Stimulated activated memory B cell treated with anti-CD40 and anti-IgM and Interleukin-4, amounts not matched to agents 10 μg/mL and 1 μg/mL and 100 μg/mL, for 72 hours (primary cell): ENCODE measurements around the gene TRPC4AP.

Experiments used
- ATAC-seq: fragments of 150-1000 bp; cut with Tn5 transposase; 2 replicates; pipeline ENCODE4 v1.10.0; 2021
- H3K27ac Mint-ChIP-seq: one replicate; pipeline ENCODE4 v1.8.0; 2022; ENCODE audit warnings: mild to moderate bottlenecking, mixed read lengths
- H3K27me3 Mint-ChIP-seq: one replicate; pipeline ENCODE4 v1.8.0; 2022; ENCODE audit warnings: mixed read lengths
- H3K36me3 Mint-ChIP-seq: one replicate; pipeline ENCODE4 v1.8.0; 2022; ENCODE audit warnings: mixed read lengths
- H3K4me1 Mint-ChIP-seq: one replicate; pipeline ENCODE4 v1.8.0; 2022; ENCODE audit warnings: mixed read lengths
- H3K4me3 Mint-ChIP-seq: one replicate; pipeline ENCODE4 v1.8.0; 2022; ENCODE audit warnings: mild to moderate bottlenecking, moderate library complexity, mixed read lengths
- H3K9me3 Mint-ChIP-seq: one replicate; pipeline ENCODE4 v1.8.0; 2022; ENCODE audit warnings: mixed read lengths

Gene TRPC4AP

GRCh38 chr20:35092524-35093266 is at the start of gene TRPC4AP:
Gene TRPC4AP, minus strand, starts transcription at chr20:35092807. Its CDS starts 26 bp downstream, at chr20:35092781.
- Mint-ChIP-seq H3K9me3 (no peaks in the 10 kb centered on the region), H3K27me3 (no peaks in the 10 kb centered on the region), H3K4me3 (peak within 1 kb of the TSS; percentile 81), H3K36me3 (peaks cover 10% of the 10 kb centered on the region), H3K4me1 (peaks cover 51% of the 10 kb centered on the region), H3K27ac (peak within 1 kb of the TSS; percentile 92)
- peak; percentile 99 for ATAC-seq

DNA sequence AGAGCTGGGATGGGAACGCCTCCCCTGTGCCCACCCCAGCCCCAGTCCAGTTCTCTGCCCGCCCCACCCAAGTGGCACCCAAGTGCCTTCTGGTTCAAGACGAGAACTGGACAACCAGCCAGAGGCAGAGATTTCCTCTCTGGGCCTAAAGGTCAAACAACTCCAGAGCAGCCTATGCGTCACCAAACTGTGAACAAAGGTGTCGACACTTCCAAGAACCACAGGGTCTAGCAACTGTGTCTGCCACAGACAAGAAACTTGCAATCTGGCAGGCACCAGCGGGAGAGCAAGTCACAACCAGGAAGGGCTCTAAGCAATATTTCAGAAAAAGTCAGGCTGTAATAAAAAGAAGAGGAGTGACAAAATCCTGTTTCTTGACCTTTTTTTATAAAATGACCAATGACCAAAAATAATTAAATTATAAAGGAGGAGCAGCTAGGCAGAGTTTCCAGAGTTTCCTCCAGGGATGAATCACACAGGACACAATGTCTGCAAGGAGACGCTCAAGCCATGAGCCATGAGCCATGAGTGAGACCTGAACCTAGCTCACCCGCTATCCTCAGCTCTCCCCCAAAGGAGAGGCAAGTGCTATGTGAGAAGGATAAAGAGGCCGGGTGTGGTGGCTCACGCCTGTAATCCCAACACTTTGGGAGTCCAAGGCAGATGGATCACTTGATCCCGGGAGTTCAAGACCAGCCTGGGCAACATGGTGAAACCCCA is 43.4 kb upstream of the TRPC4AP start:
- no peak for ATAC-seq
- Mint-ChIP-seq H3K27me3 (no peaks in the 10 kb centered on the region), H3K36me3 (peaks cover 70% of the 10 kb centered on the region), H3K27ac (no peak overlapping the region), H3K9me3 (no peaks in the 10 kb centered on the region), H3K4me1 (peaks cover 6% of the 10 kb centered on the region), H3K4me3 (no peak overlapping the region)

DNA sequence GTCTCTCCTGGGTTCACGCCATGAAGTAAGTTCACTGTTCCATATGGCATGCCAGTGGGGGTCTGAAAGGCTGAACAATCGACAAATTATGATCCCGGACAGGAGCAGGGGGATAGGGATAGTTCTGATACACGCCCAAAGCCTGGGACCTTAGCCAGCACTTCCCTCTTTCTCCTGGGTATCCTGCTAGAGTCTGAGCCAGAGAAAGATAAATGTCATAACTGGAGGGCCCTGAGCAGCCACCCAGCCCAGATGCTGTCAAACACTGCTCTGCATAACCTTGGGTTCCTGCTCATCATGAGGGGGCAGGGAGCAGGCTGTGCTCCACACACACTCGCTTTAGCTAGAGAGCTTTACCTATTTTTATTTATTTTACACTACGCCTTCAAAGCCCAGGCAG is 42.3 kb upstream of the TRPC4AP start:
- no peaks in the 10 kb centered on the region for H3K27me3 Mint-ChIP-seq
- H3K36me3 Mint-ChIP-seq, result peaks cover 63% of the 10 kb centered on the region
- H3K27ac Mint-ChIP-seq, result no peak overlapping the region
- H3K4me3 Mint-ChIP-seq, result no peak overlapping the region
- no peaks in the 10 kb centered on the region for H3K9me3 Mint-ChIP-seq
- no peaks in the 10 kb centered on the region for H3K4me1 Mint-ChIP-seq
- ATAC-seq, result no peak

GRCh38 chr20:35134472-35134871 is 41.9 kb upstream of the TRPC4AP start:
- Mint-ChIP-seq H3K27ac (no peak overlapping the region), H3K36me3 (peaks cover 62% of the 10 kb centered on the region), H3K4me1 (no peaks in the 10 kb centered on the region), H3K27me3 (no peaks in the 10 kb centered on the region), H3K9me3 (no peaks in the 10 kb centered on the region), H3K4me3 (no peak overlapping the region)
- ATAC-seq, result no peak

DNA sequence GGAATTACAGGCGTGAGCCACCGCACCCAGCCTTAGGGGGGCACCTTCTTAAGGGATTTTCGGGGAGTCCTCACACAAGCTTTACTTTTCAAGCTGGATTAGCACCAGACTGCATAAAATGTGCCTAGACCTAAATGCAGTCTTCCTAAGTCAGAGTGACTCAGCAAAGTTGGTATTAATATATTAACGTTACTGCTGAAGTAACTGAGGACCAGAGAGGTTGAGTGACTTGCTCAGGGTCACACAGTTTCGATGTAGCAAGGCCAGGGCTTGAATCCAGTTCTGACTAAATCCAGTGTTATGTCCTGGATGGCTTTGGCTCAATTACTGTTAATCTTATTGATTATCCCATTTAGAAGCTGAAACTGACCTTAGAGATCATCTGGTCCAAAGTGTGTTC is 41.1 kb upstream of the TRPC4AP start:
- H3K36me3 Mint-ChIP-seq, result peaks cover 60% of the 10 kb centered on the region
- H3K27ac Mint-ChIP-seq, result no peak overlapping the region

GRCh38 chr20:35133031-35133430 is 40.4 kb upstream of the TRPC4AP start:
- no peaks in the 10 kb centered on the region for H3K27me3 Mint-ChIP-seq
- no peak overlapping the region for H3K4me3 Mint-ChIP-seq
- H3K27ac Mint-ChIP-seq, result no peak overlapping the region
- no peaks in the 10 kb centered on the region for H3K4me1 Mint-ChIP-seq
- no peak for ATAC-seq
- peaks cover 54% of the 10 kb centered on the region for H3K36me3 Mint-ChIP-seq
- H3K9me3 Mint-ChIP-seq, result no peaks in the 10 kb centered on the region

More for the DNA sequence above, 41.1 kb upstream of the TRPC4AP start:
- Mint-ChIP-seq H3K4me1 (no peaks in the 10 kb centered on the region), H3K4me3 (no peak overlapping the region), H3K9me3 (no peaks in the 10 kb centered on the region), H3K27me3 (no peaks in the 10 kb centered on the region)
- no peak for ATAC-seq

GRCh38 chr20:35131934-35132333 is 39.3 kb upstream of the TRPC4AP start:
- Mint-ChIP-seq H3K4me3 (no peak overlapping the region), H3K27ac (no peak overlapping the region), H3K36me3 (peaks cover 49% of the 10 kb centered on the region), H3K27me3 (no peaks in the 10 kb centered on the region), H3K4me1 (no peaks in the 10 kb centered on the region), H3K9me3 (no peaks in the 10 kb centered on the region)
- ATAC-seq, result no peak

- no peak for ATAC-seq
- no peak overlapping the region for H3K27ac Mint-ChIP-seq
- H3K4me1 Mint-ChIP-seq, result no peaks in the 10 kb centered on the region
- H3K36me3 Mint-ChIP-seq, result peaks cover 51% of the 10 kb centered on the region
- H3K9me3 Mint-ChIP-seq, result no peaks in the 10 kb centered on the region
- no peak overlapping the region for H3K4me3 Mint-ChIP-seq
- H3K27me3 Mint-ChIP-seq, result no peaks in the 10 kb centered on the region
Observed at GRCh38 chr20:35129647-35130069, 37.1 kb upstream of the TRPC4AP start.

DNA sequence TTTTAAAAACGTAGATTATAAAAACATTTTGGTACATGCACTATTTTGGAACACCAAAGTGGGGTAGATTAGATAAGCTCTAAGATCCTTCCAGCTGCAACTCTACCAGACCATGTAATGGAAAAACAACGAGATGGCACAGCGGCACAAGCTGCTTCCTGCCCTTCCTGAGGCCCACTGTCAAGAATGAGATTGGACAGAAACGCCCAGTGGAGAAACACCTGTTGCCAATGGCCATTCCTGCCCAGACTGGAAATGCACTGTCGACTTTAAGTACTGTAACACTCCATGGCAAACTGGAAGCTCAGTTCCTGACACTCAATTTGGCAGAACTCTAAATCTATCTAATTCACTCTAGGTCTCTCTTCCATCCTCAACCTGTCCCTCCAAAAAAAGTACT is 33.1 kb upstream of the TRPC4AP start:
- H3K36me3 Mint-ChIP-seq, result peaks cover 48% of the 10 kb centered on the region
- ATAC-seq, result no peak
- no peaks in the 10 kb centered on the region for H3K4me1 Mint-ChIP-seq
- H3K27me3 Mint-ChIP-seq, result no peaks in the 10 kb centered on the region
- H3K27ac Mint-ChIP-seq, result no peak overlapping the region
- no peaks in the 10 kb centered on the region for H3K9me3 Mint-ChIP-seq
- H3K4me3 Mint-ChIP-seq, result no peak overlapping the region

DNA sequence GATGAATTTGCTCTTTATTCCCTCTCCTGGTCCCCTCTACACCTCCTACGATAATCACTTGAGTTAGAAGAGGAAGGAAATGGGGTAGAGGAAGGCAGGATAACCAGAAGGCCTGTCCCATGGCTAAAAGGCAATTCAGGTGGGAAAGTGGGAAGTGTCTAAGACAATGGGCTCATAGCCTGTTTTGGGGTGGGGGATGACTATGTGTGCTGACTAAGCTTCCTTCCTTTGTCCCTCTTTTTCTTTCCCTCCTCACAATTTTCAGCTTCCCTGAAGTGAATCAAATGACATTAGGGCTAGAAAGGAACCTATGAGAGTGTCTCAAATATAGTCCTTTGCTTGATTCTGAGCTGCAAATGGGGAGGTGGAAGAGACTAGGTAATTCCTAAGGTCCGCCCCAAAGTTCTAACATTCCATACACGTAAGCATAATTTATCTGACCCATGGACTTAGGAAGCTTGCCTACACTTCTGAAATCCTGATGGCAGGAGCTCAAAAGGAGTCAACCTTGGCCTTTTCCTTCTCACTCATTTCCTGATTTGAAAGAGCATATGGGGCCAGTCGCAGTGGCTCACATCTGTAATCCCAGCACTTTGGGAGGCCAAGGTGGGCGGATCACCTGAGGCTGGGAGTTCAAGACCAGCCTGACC is 30.3 kb upstream of the TRPC4AP start:
- no peak for ATAC-seq
- Mint-ChIP-seq H3K27me3 (no peaks in the 10 kb centered on the region), H3K27ac (no peak overlapping the region), H3K9me3 (no peaks in the 10 kb centered on the region), H3K36me3 (peaks cover 67% of the 10 kb centered on the region), H3K4me3 (no peak overlapping the region), H3K4me1 (peaks cover 5% of the 10 kb centered on the region)

GRCh38 chr20:35121186-35121585 is 28.6 kb upstream of the TRPC4AP start:
- H3K27ac Mint-ChIP-seq, result no peak overlapping the region
- H3K4me3 Mint-ChIP-seq, result no peak overlapping the region
- no peaks in the 10 kb centered on the region for H3K27me3 Mint-ChIP-seq
- peaks cover 5% of the 10 kb centered on the region for H3K4me1 Mint-ChIP-seq
- H3K9me3 Mint-ChIP-seq, result no peaks in the 10 kb centered on the region
- H3K36me3 Mint-ChIP-seq, result peaks cover 65% of the 10 kb centered on the region
- ATAC-seq, result no peak

- Mint-ChIP-seq H3K27me3 (no peaks in the 10 kb centered on the region), H3K4me3 (no peak overlapping the region), H3K36me3 (peaks cover 70% of the 10 kb centered on the region), H3K27ac (peak overlapping the region; percentile 64), H3K4me1 (peaks cover 5% of the 10 kb centered on the region), H3K9me3 (no peaks in the 10 kb centered on the region)
- ATAC-seq, result peak; percentile 51
Observed at GRCh38 chr20:35120012-35120701, 27.6 kb upstream of the TRPC4AP start.

GRCh38 chr20:35117629-35118028 is 25.0 kb upstream of the TRPC4AP start:
- H3K27me3 Mint-ChIP-seq, result no peaks in the 10 kb centered on the region
- peaks cover 5% of the 10 kb centered on the region for H3K4me1 Mint-ChIP-seq
- H3K4me3 Mint-ChIP-seq, result no peak overlapping the region
- H3K36me3 Mint-ChIP-seq, result peaks cover 59% of the 10 kb centered on the region
- ATAC-seq, result no peak
- no peaks in the 10 kb centered on the region for H3K9me3 Mint-ChIP-seq
- peak overlapping the region; percentile 13 for H3K27ac Mint-ChIP-seq

GRCh38 chr20:35117196-35117595 is 24.6 kb upstream of the TRPC4AP start:
- Mint-ChIP-seq H3K9me3 (no peaks in the 10 kb centered on the region), H3K27me3 (no peaks in the 10 kb centered on the region), H3K4me1 (peaks cover 5% of the 10 kb centered on the region), H3K27ac (peak overlapping the region; percentile 13), H3K36me3 (peaks cover 56% of the 10 kb centered on the region), H3K4me3 (no peak overlapping the region)
- no peak for ATAC-seq

DNA sequence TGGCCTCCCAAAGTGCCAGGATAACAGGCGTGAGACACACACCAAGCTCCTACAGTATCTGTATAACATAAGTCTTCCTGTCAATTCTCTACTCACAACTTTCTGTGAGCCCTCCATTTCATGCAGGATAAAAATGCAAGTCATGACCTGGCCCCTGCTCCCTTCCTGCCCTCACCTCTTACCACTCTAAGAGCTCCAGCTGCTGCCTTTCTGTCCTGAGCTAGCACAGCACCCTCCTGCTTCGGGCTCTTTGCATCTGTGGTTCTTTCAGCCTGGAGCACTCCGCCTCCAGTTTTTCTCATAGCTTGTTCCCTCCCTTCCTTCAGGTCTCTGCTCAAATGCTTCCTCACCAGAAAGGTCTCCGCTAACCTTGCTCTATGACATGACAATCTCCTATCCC is 23.7 kb upstream of the TRPC4AP start:
- Mint-ChIP-seq H3K36me3 (peaks cover 53% of the 10 kb centered on the region), H3K9me3 (no peaks in the 10 kb centered on the region), H3K4me3 (no peak overlapping the region), H3K27ac (peak overlapping the region; percentile 0), H3K4me1 (peaks cover 5% of the 10 kb centered on the region), H3K27me3 (no peaks in the 10 kb centered on the region)
- no peak for ATAC-seq
